Measurements from ENCODE around the gene BACH2. TPM values are rescaled to one million over a fixed set of nuclear protein-coding genes. Genes with fewer than 3 reads are reported as not detected.
"Not testable (repeated sequence)": the region's sequence is repeated elsewhere in the genome, so short reads cannot be mapped to it uniquely, and the experiment has no call there.

Gene BACH2
- total and polyA plus RNA-seq, 7 experiments from 2014 or later, result 24.8 to 193 (median 117) TPM

GRCh38 chr6:90119618-90120017 is 177.0 kb downstream of the BACH2 start:
- Mint-ChIP-seq H3K36me3 (peaks cover 30 to 47% (median 41%) of the 10 kb centered on the region in 5 donors), H3K4me1 (peaks cover 10 to 82% (median 76%) of the 10 kb centered on the region in 7 donors), H3K4me3 (peak overlapping the region in 1 of 10 donors; percentile 12), H3K27me3 (no peaks in the 10 kb centered on the region), H3K27ac (peak overlapping the region in 5 of 9 donors; percentile 30 to 70 (median 57)), H3K9me3 (peaks cover 5 to 26% (median 12%) of the 10 kb centered on the region in 11 donors)
- intact Hi-C loops (cut with micrococcal nuclease), result loop anchor here in 1 of 2 donors (1.0 to 5.0 kb wide), 3 partner anchors 12 to 178 kb away; partner anchors contain the start of gene BACH2
- POLR2A ChIA-PET, result interaction anchor here (0.7 kb wide), 1 partner anchor 15 kb away, joined by 3 read pairs; no protein-coding TSS in a partner anchor
- Histone ChIP-seq H3K27me3 (ENCODE audit: control insufficient read depth in 2 of 2, insufficient read depth in 2 of 2, low read length in 2 of 2) (no peaks in the 10 kb centered on the region), H3K36me3 (ENCODE audit: control insufficient read depth in 2 of 3, insufficient read depth in 3 of 3, low read length in 3 of 3) (no peaks in the 10 kb centered on the region), H3K27ac (ENCODE audit: low read depth, low read length) (no peak overlapping the region), H3K4me1 (ENCODE audit: control insufficient read depth in 2 of 2, insufficient read depth in 2 of 2, low read length in 2 of 2) (peaks cover 0 to 6% of the 10 kb centered on the region in 2 donors), H3K9me3 (ENCODE audit: control insufficient read depth in 2 of 3, low read length in 3 of 3) (peaks cover 0 to 5% (median 0%) of the 10 kb centered on the region in 3 experiments), H3K4me3 (ENCODE audit: low read length) (no peak overlapping the region)
- no peak for ATAC-seq
- CTCF ChIA-PET, result interaction anchor here (0.7 to 1.2 kb wide), 3 partner anchors 36 to 62 kb away, joined by 3 to 4 read pairs (median 3); no protein-coding TSS in a partner anchor
- no peak for DNase-seq

DNA sequence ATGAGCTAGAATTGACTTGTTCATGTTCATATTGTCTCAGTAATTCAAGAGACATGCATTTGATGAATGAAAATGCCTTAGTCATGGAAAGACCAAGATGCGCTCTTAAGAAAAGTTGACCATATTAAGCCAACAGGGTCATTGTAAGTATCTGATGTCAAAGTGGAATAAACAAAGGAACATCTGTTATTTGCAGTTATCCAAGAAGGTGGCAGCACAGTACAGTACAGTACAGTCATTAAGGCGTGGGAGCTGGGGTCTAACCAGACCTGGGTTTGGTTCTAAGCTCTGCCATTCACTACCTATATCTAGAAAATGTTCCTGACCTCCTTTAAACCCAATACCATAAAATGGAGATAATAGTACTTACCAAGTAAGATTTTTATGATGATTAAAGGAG is 178.1 kb downstream of the BACH2 start:
- Mint-ChIP-seq H3K4me3 (no peak overlapping the region), H3K9me3 (peaks cover 5 to 37% (median 17%) of the 10 kb centered on the region in 11 donors), H3K27ac (peak overlapping the region in 4 of 9 donors; percentile 43 to 76 (median 49)), H3K36me3 (peaks cover 34 to 49% (median 45%) of the 10 kb centered on the region in 5 donors), H3K27me3 (no peaks in the 10 kb centered on the region), H3K4me1 (peaks cover 10 to 82% (median 72%) of the 10 kb centered on the region in 7 donors)
- Histone ChIP-seq H3K9me3 (ENCODE audit: control insufficient read depth in 2 of 3, low read length in 3 of 3) (peaks cover 0 to 9% (median 7%) of the 10 kb centered on the region in 3 experiments), H3K36me3 (ENCODE audit: control insufficient read depth in 2 of 3, insufficient read depth in 3 of 3, low read length in 3 of 3) (no peaks in the 10 kb centered on the region), H3K27me3 (ENCODE audit: control insufficient read depth in 2 of 2, insufficient read depth in 2 of 2, low read length in 2 of 2) (no peaks in the 10 kb centered on the region), H3K27ac (ENCODE audit: low read depth, low read length) (no peak overlapping the region), H3K4me3 (ENCODE audit: low read length) (no peak overlapping the region), H3K4me1 (ENCODE audit: control insufficient read depth in 2 of 2, insufficient read depth in 2 of 2, low read length in 2 of 2) (peaks cover 0 to 6% of the 10 kb centered on the region in 2 donors)
- intact Hi-C loops (cut with micrococcal nuclease), result loop anchor here in 1 of 2 donors (5.0 kb wide), 1 partner anchor 179 kb away; the partner anchor contains the start of gene BACH2
- DNase-seq (no peak), ATAC-seq (no peak)
- ChIA-PET CTCF (interaction anchor here (0.6 to 1.7 kb wide), 5 partner anchors 9 to 178 kb away, joined by 3 to 5 read pairs (median 3); no protein-coding TSS in a partner anchor), POLR2A (interaction anchor here (0.5 to 2.2 kb wide), 7 partner anchors 8 to 162 kb away, joined by 3 to 9 read pairs (median 3); no protein-coding TSS in a partner anchor)

GRCh38 chr6:90118069-90118468 is 178.6 kb downstream of the BACH2 start:
- H3K27ac ChIP-seq (ENCODE audit: low read depth, low read length), result no peak overlapping the region
- no peaks in the 10 kb centered on the region for H3K36me3 ChIP-seq (ENCODE audit: control insufficient read depth in 2 of 3, insufficient read depth in 3 of 3, low read length in 3 of 3)
- intact Hi-C loops (cut with micrococcal nuclease), result loop anchor here in 1 of 2 donors (5.0 kb wide), 1 partner anchor 179 kb away; the partner anchor contains the start of gene BACH2
- peaks cover 10 to 42% (median 22%) of the 10 kb centered on the region in 11 donors for H3K9me3 Mint-ChIP-seq
- peaks cover 0 to 10% (median 10%) of the 10 kb centered on the region in 3 experiments for H3K9me3 ChIP-seq (ENCODE audit: control insufficient read depth in 2 of 3, low read length in 3 of 3)
- peak overlapping the region in 4 of 9 donors; percentile 14 to 76 (median 52) for H3K27ac Mint-ChIP-seq
- H3K27me3 ChIP-seq (ENCODE audit: control insufficient read depth in 2 of 2, insufficient read depth in 2 of 2, low read length in 2 of 2), result no peaks in the 10 kb centered on the region
- DNase-seq, result no peak
- no peak for ATAC-seq
- peaks cover 35 to 52% (median 47%) of the 10 kb centered on the region in 5 donors for H3K36me3 Mint-ChIP-seq
- H3K27me3 Mint-ChIP-seq, result no peaks in the 10 kb centered on the region
- ChIA-PET POLR2A (interaction anchor here (0.7 to 2.2 kb wide), 5 partner anchors 9 to 161 kb away, joined by 3 to 9 read pairs (median 3); no protein-coding TSS in a partner anchor), CTCF (interaction anchor here (1.0 to 1.7 kb wide), 3 partner anchors 8 to 178 kb away, joined by 3 to 5 read pairs (median 3); no protein-coding TSS in a partner anchor)
- no peak overlapping the region for H3K4me3 Mint-ChIP-seq
- no peak overlapping the region for H3K4me3 ChIP-seq (ENCODE audit: low read length)
- H3K4me1 Mint-ChIP-seq, result peaks cover 10 to 84% (median 72%) of the 10 kb centered on the region in 7 donors
- H3K4me1 ChIP-seq (ENCODE audit: control insufficient read depth in 2 of 2, insufficient read depth in 2 of 2, low read length in 2 of 2), result peaks cover 0 to 6% of the 10 kb centered on the region in 2 donors

GRCh38 chr6:90116126-90116525 is 180.5 kb downstream of the BACH2 start:
- H3K4me3 ChIP-seq (ENCODE audit: low read length); H3K27ac ChIP-seq (ENCODE audit: low read depth, low read length); DNase-seq; POLR2A ChIA-PET; H3K27me3 Mint-ChIP-seq; ATAC-seq; H3K27me3 ChIP-seq (ENCODE audit: control insufficient read depth in 2 of 2, insufficient read depth in 2 of 2, low read length in 2 of 2); H3K36me3 ChIP-seq (ENCODE audit: control insufficient read depth in 2 of 3, insufficient read depth in 3 of 3, low read length in 3 of 3); H3K4me3 Mint-ChIP-seq; CTCF ChIA-PET: not testable (repeated sequence)
- Mint-ChIP-seq H3K9me3 (peaks cover 7 to 49% (median 27%) of the 10 kb centered on the region in 11 donors), H3K4me1 (peaks cover 10 to 88% (median 76%) of the 10 kb centered on the region in 7 donors), H3K27ac (peak overlapping the region in 6 of 9 donors; percentile 3 to 55 (median 18)), H3K36me3 (peaks cover 35 to 55% (median 51%) of the 10 kb centered on the region in 5 donors)
- H3K9me3 ChIP-seq (ENCODE audit: control insufficient read depth in 2 of 3, low read length in 3 of 3), result peaks cover 0 to 10% (median 10%) of the 10 kb centered on the region in 3 experiments
- peaks cover 0 to 16% of the 10 kb centered on the region in 2 donors for H3K4me1 ChIP-seq (ENCODE audit: control insufficient read depth in 2 of 2, insufficient read depth in 2 of 2, low read length in 2 of 2)
- intact Hi-C loops (cut with micrococcal nuclease), result loop anchor here in 1 of 2 donors (5.0 kb wide), 1 partner anchor 181 kb away; the partner anchor contains the start of gene BACH2

- ChIA-PET POLR2A (interaction anchor here (0.6 to 1.8 kb wide), 6 partner anchors 8 to 144 kb away, joined by 3 to 10 read pairs (median 4); no protein-coding TSS in a partner anchor), CTCF (interaction anchor here (0.6 kb wide), 1 partner anchor 104 kb away, joined by 3 read pairs; no protein-coding TSS in a partner anchor)
- DNase-seq (no peak), ATAC-seq (no peak)
- no peaks in the 10 kb centered on the region for H3K36me3 ChIP-seq (ENCODE audit: control insufficient read depth in 2 of 3, insufficient read depth in 3 of 3, low read length in 3 of 3)
- H3K27me3 ChIP-seq (ENCODE audit: control insufficient read depth in 2 of 2, insufficient read depth in 2 of 2, low read length in 2 of 2), result no peaks in the 10 kb centered on the region
- intact Hi-C loops (cut with micrococcal nuclease), result loop anchor here (5.0 kb wide), 2 partner anchors 119 to 364 kb away; no protein-coding TSS in a partner anchor
- peak overlapping the region; percentile 0 for H3K27ac ChIP-seq (ENCODE audit: low read depth, low read length)
- Mint-ChIP-seq H3K27ac (peak overlapping the region in 8 of 9 donors; percentile 66 to 91 (median 80)), H3K4me1 (peaks cover 33 to 88% (median 80%) of the 10 kb centered on the region in 7 donors), H3K36me3 (peaks cover 35 to 66% (median 51%) of the 10 kb centered on the region in 5 donors), H3K4me3 (peak overlapping the region in 4 of 10 donors; percentile 13 to 81 (median 49)), H3K9me3 (peaks cover 7 to 49% (median 27%) of the 10 kb centered on the region in 11 donors), H3K27me3 (no peaks in the 10 kb centered on the region)
- peaks cover 18 to 38% of the 10 kb centered on the region in 2 donors for H3K4me1 ChIP-seq (ENCODE audit: control insufficient read depth in 2 of 2, insufficient read depth in 2 of 2, low read length in 2 of 2)
- peaks cover 0 to 10% (median 10%) of the 10 kb centered on the region in 3 experiments for H3K9me3 ChIP-seq (ENCODE audit: control insufficient read depth in 2 of 3, low read length in 3 of 3)
- H3K4me3 ChIP-seq (ENCODE audit: low read length), result no peak overlapping the region
Observed at GRCh38 chr6:90113389-90113788, 183.3 kb downstream of the BACH2 start.

GRCh38 chr6:90111387-90111786 is 185.3 kb downstream of the BACH2 start:
- peaks cover 26 to 53% of the 10 kb centered on the region in 2 donors for H3K4me1 ChIP-seq (ENCODE audit: control insufficient read depth in 2 of 2, insufficient read depth in 2 of 2, low read length in 2 of 2)
- H3K36me3 Mint-ChIP-seq, result peaks cover 26 to 58% (median 37%) of the 10 kb centered on the region in 5 donors
- peak overlapping the region; percentile 56 for H3K27ac ChIP-seq (ENCODE audit: low read depth, low read length)
- DNase-seq (no peak), ATAC-seq (peak; percentile 16)
- intact Hi-C loops (cut with micrococcal nuclease), result loop anchor here (1.0 to 5.0 kb wide), 8 partner anchors 13 to 366 kb away; no protein-coding TSS in a partner anchor
- H3K9me3 ChIP-seq (ENCODE audit: control insufficient read depth in 2 of 3, low read length in 3 of 3), result peaks cover 0 to 10% (median 10%) of the 10 kb centered on the region in 3 experiments
- no peaks in the 10 kb centered on the region for H3K27me3 Mint-ChIP-seq
- peaks cover 5 to 42% (median 24%) of the 10 kb centered on the region in 11 donors for H3K9me3 Mint-ChIP-seq
- CTCF ChIA-PET, result interaction anchor here (0.7 to 2.1 kb wide), 4 partner anchors 28 to 171 kb away, joined by 3 to 7 read pairs (median 4); no protein-coding TSS in a partner anchor
- H3K4me3 ChIP-seq (ENCODE audit: low read length), result no peak overlapping the region
- H3K27ac Mint-ChIP-seq, result peak overlapping the region; percentile 73 to 92 (median 82)
- H3K27me3 ChIP-seq (ENCODE audit: control insufficient read depth in 2 of 2, insufficient read depth in 2 of 2, low read length in 2 of 2), result no peaks in the 10 kb centered on the region
- peak overlapping the region; percentile 35 to 81 (median 58) for H3K4me3 Mint-ChIP-seq
- POLR2A ChIA-PET, result interaction anchor here (0.6 to 2.1 kb wide), 7 partner anchors 9 to 91 kb away, joined by 3 to 7 read pairs (median 3); no protein-coding TSS in a partner anchor
- peaks cover 36 to 92% (median 86%) of the 10 kb centered on the region in 7 donors for H3K4me1 Mint-ChIP-seq
- no peaks in the 10 kb centered on the region for H3K36me3 ChIP-seq (ENCODE audit: control insufficient read depth in 2 of 3, insufficient read depth in 3 of 3, low read length in 3 of 3)

Measured in naive thymus-derived CD4-positive, alpha-beta T cell (primary cell).